Measurements from ENCODE around the gene ZNF425.

ZNF425 gene

GRCh38 chr7:149085866-149086265, 40.3 kb downstream of the ZNF425 start:
- Histone ChIP-seq H3K9ac (ENCODE audit: low read length) (no peak overlapping the region), H3K9me3 (ENCODE audit: insufficient read depth, low read length) (no peaks in the 10 kb centered on the region), H4K20me1 (ENCODE audit: low read depth, low read length) (no peaks in the 10 kb centered on the region), H3K79me2 (ENCODE audit: insufficient read depth, low read length) (peaks cover 40% of the 10 kb centered on the region), H3K27ac (ENCODE audit: low read depth, low read length) (no peak overlapping the region), H3K4me3 (ENCODE audit: insufficient read depth, low read length, poor library complexity, severe bottlenecking) (no peak overlapping the region), H3K36me3 (ENCODE audit: low read length) (no peaks in the 10 kb centered on the region), H3K9me2 (replicated peaks; ENCODE audit: insufficient read depth, low read length) (no peaks in the 10 kb centered on the region), H3K4me2 (ENCODE audit: low read depth, low read length, poor library complexity, severe bottlenecking) (no peak overlapping the region), H3F3A (ENCODE audit: insufficient read depth) (0 out of 2 replicates have a peak, but pooled peaks cover 4% of the 10 kb centered on the region), H3K27me3 (ENCODE audit: low read length) (no peaks in the 10 kb centered on the region), H2AFZ (ENCODE audit: low read depth, low read length, severe bottlenecking) (no peak overlapping the region)
- TF ChIP-seq EZH2phosphoT487 (conservative IDR thresholded peaks at IDR 0.05; ENCODE audit: low read length) (no peak), CTCF (IDR thresholded peaks at IDR 0.05; ENCODE audit: insufficient read depth, low read length, poor library complexity, severe bottlenecking) (no peak)

GRCh38 chr7:149084407-149084806, 41.7 kb downstream of the ZNF425 start:
- H3K79me2 ChIP-seq (ENCODE audit: insufficient read depth, low read length), result peaks cover 37% of the 10 kb centered on the region
- no peaks in the 10 kb centered on the region for H3K27me3 ChIP-seq (ENCODE audit: low read length)
- no peak overlapping the region for H3K4me3 ChIP-seq (ENCODE audit: insufficient read depth, low read length, poor library complexity, severe bottlenecking)
- H2AFZ ChIP-seq (ENCODE audit: low read depth, low read length, severe bottlenecking), result no peak overlapping the region
- no peaks in the 10 kb centered on the region for H3K36me3 ChIP-seq (ENCODE audit: low read length)
- no peaks in the 10 kb centered on the region for H3K9me2 ChIP-seq (replicated peaks; ENCODE audit: insufficient read depth, low read length)
- no peak overlapping the region for H3K9ac ChIP-seq (ENCODE audit: low read length)
- H3K4me2 ChIP-seq (ENCODE audit: low read depth, low read length, poor library complexity, severe bottlenecking), result no peak overlapping the region
- 0 out of 2 replicates have a peak, but pooled peaks cover 7% of the 10 kb centered on the region for H3F3A ChIP-seq (ENCODE audit: insufficient read depth)
- no peaks in the 10 kb centered on the region for H3K9me3 ChIP-seq (ENCODE audit: insufficient read depth, low read length)
- no peaks in the 10 kb centered on the region for H4K20me1 ChIP-seq (ENCODE audit: low read depth, low read length)
- H3K27ac ChIP-seq (ENCODE audit: low read depth, low read length), result no peak overlapping the region
- TF ChIP-seq CTCF (IDR thresholded peaks at IDR 0.05; ENCODE audit: insufficient read depth, low read length, poor library complexity, severe bottlenecking) (no peak), EZH2phosphoT487 (conservative IDR thresholded peaks at IDR 0.05; ENCODE audit: low read length) (no peak)

- Histone ChIP-seq H3K27me3 (ENCODE audit: low read length) (no peaks in the 10 kb centered on the region), H3K36me3 (ENCODE audit: low read length) (no peaks in the 10 kb centered on the region), H3K9ac (ENCODE audit: low read length) (no peak overlapping the region), H3K9me3 (ENCODE audit: insufficient read depth, low read length) (no peaks in the 10 kb centered on the region), H3K79me2 (ENCODE audit: insufficient read depth, low read length) (peaks cover 15% of the 10 kb centered on the region; the same call in 1 of the 2 replicates), H4K20me1 (ENCODE audit: low read depth, low read length) (no peaks in the 10 kb centered on the region), H3K27ac (ENCODE audit: low read depth, low read length) (no peak overlapping the region), H3K4me2 (ENCODE audit: low read depth, low read length, poor library complexity, severe bottlenecking) (no peak overlapping the region), H2AFZ (ENCODE audit: low read depth, low read length, severe bottlenecking) (no peak overlapping the region), H3F3A (ENCODE audit: insufficient read depth) (0 out of 2 replicates have a peak, but pooled peaks cover 4% of the 10 kb centered on the region), H3K4me3 (ENCODE audit: insufficient read depth, low read length, poor library complexity, severe bottlenecking) (no peak overlapping the region), H3K9me2 (replicated peaks; ENCODE audit: insufficient read depth, low read length) (no peaks in the 10 kb centered on the region)
- TF ChIP-seq CTCF (IDR thresholded peaks at IDR 0.05; ENCODE audit: insufficient read depth, low read length, poor library complexity, severe bottlenecking) (no peak), EZH2phosphoT487 (conservative IDR thresholded peaks at IDR 0.05; ENCODE audit: low read length) (no peak)
Measured at GRCh38 chr7:149081914-149082313, 44.2 kb downstream of the ZNF425 start.

Measured in SU-DHL-6 (cell line).